Loucy (cell line): ENCODE data around the gene PAFAH1B1.

Source experiments
- H2AFZ ChIP-seq: fragments of 200-600 bp; sonication (generic); 2 replicates; pipeline ENCODE4 v1.6.0; 2016; ENCODE audit warnings: antibody characterized with exemption, mild to moderate bottlenecking, low read length, moderate library complexity
- H3F3A ChIP-seq: fragments of 200-600 bp; 2 replicates; pipeline ENCODE4 v1.6.0; 2016; ENCODE audit warnings: antibody characterized with exemption, low read depth, mild to moderate bottlenecking
- H3K27me3 ChIP-seq: fragments of 200-600 bp; sonication (generic); 2 replicates; pipeline ENCODE4 v1.6.1; 2014; ENCODE audit warnings: low read length, mild to moderate bottlenecking; ENCODE audit not compliant: insufficient read depth, poor library complexity, severe bottlenecking
- H3K36me3 ChIP-seq: fragments of 200-600 bp; sonication (generic); 2 replicates; pipeline ENCODE4 v1.6.1; 2016; ENCODE audit warnings: low read length; ENCODE audit not compliant: insufficient read depth
- H3K4me1 ChIP-seq: fragments of 200-600 bp; sonication (generic); 2 replicates; pipeline ENCODE4 v1.5.1; 2014; ENCODE audit warnings: low read length, mild to moderate bottlenecking; ENCODE audit not compliant: insufficient read depth, poor library complexity, severe bottlenecking
- H3K4me2 ChIP-seq: fragments of 200-600 bp; sonication (generic); 2 replicates; pipeline ENCODE4 v1.6.0; 2014; ENCODE audit warnings: antibody characterized with exemption, low read length, low read depth, mild to moderate bottlenecking; ENCODE audit not compliant: poor library complexity, severe bottlenecking
- H3K4me3 ChIP-seq: fragments of 200-600 bp; sonication (generic); 2 replicates; pipeline ENCODE4 v1.5.1; 2014; ENCODE audit warnings: low read length, mild to moderate bottlenecking, mixed read lengths; ENCODE audit not compliant: poor library complexity, severe bottlenecking
- H3K79me2 ChIP-seq: fragments of 200-600 bp; sonication (generic); 2 replicates; pipeline ENCODE4 v1.6.1; 2014; ENCODE audit warnings: low read length; ENCODE audit not compliant: insufficient read depth
- H3K9ac ChIP-seq: fragments of 200-600 bp; sonication (generic); 2 replicates; pipeline ENCODE4 v1.6.0; 2014; ENCODE audit warnings: mild to moderate bottlenecking, low read depth, low read length, moderate library complexity; ENCODE audit not compliant: poor library complexity, severe bottlenecking
- H3K9me2 ChIP-seq: fragments of 200-600 bp; sonication (generic); replicated peaks from 2 replicates; pipeline ENCODE4 v1.6.1; 2016; ENCODE audit warnings: low read depth, low read length, mixed read lengths
- H3K9me3 ChIP-seq: fragments of 200-600 bp; sonication (generic); 2 replicates; pipeline ENCODE4 v1.6.1; 2014; ENCODE audit warnings: mild to moderate bottlenecking, antibody characterized with exemption, low read length, low read depth; ENCODE audit not compliant: insufficient read depth
- H4K20me1 ChIP-seq: fragments of 200-600 bp; sonication (generic); 2 replicates; pipeline ENCODE4 v1.6.0; 2014; ENCODE audit warnings: antibody characterized with exemption, low read length, mild to moderate bottlenecking; ENCODE audit not compliant: insufficient read depth, poor library complexity, severe bottlenecking
- EZH2phosphoT487 ChIP-seq: fragments of 200-600 bp; IDR thresholded peaks from 2 replicates; pipeline ENCODE4 v1.6.1; 2018; ENCODE audit warnings: antibody characterized with exemption, mild to moderate bottlenecking, moderate library complexity, borderline replicate concordance
- TF ChIP-seq, protein P1 (sequence below): fragments of 200-600 bp; sonication (generic); conservative IDR thresholded peaks from 2 replicates; pipeline ENCODE4 v1.5.1; 2014; ENCODE audit warnings: mild to moderate bottlenecking, antibody characterized with exemption, low read length

PAFAH1B1 gene

DNA sequence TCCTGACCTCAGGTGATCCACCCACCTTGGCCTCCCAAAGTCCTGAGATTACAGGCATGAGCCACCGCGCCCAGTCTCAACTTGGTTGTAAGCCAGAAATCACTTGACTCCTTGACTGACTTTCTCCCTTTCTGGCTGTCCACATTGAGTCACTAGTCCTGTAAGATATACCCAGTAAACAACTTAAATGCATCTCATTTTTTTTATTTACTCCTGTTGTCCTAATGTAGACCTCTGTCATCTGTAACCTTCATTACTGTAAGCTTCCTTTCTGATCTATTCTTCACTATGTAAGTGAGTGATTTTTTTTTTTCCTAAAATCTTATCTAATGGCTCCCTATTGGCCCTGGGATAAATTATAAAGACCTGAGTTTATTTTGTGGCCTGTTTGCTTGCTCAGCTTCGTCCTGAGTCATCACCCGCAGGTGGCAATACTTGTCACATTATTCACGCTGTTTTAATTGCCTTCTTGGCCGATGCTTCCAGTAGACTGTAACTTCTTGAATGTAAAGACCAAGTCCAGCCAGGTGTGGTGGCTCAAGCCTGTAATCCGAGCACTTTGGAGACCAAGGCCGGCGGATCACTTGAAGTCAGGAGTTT is 41.0 kb downstream of the PAFAH1B1 start:
- Histone ChIP-seq H3K9me3 (no peaks in the 10 kb centered on the region), H3K9me2 (no peaks in the 10 kb centered on the region), H3K79me2 (peaks cover 83% of the 10 kb centered on the region), H4K20me1 (peaks cover 92% of the 10 kb centered on the region), H3K27me3 (no peaks in the 10 kb centered on the region), H3K4me2 (no peak overlapping the region), H3K4me1 (no peaks in the 10 kb centered on the region), H2AFZ (no peak overlapping the region), H3K4me3 (no peak overlapping the region), H3K36me3 (peaks cover 28% of the 10 kb centered on the region; the same call in 1 of the 2 replicates), H3F3A (0 out of 2 replicates have a peak, but pooled peaks cover 3% of the 10 kb centered on the region), H3K9ac (no peak overlapping the region)
- TF ChIP-seq, protein P1, sequence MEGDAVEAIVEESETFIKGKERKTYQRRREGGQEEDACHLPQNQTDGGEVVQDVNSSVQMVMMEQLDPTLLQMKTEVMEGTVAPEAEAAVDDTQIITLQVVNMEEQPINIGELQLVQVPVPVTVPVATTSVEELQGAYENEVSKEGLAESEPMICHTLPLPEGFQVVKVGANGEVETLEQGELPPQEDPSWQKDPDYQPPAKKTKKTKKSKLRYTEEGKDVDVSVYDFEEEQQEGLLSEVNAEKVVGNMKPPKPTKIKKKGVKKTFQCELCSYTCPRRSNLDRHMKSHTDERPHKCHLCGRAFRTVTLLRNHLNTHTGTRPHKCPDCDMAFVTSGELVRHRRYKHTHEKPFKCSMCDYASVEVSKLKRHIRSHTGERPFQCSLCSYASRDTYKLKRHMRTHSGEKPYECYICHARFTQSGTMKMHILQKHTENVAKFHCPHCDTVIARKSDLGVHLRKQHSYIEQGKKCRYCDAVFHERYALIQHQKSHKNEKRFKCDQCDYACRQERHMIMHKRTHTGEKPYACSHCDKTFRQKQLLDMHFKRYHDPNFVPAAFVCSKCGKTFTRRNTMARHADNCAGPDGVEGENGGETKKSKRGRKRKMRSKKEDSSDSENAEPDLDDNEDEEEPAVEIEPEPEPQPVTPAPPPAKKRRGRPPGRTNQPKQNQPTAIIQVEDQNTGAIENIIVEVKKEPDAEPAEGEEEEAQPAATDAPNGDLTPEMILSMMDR, result no peak
- TF ChIP-seq EZH2phosphoT487, result no peak

- TF ChIP-seq, protein P1, result no peak
- no peak for TF ChIP-seq EZH2phosphoT487
- no peak overlapping the region for H2AFZ ChIP-seq
- peaks cover 91% of the 10 kb centered on the region for H4K20me1 ChIP-seq
- no peak overlapping the region for H3K4me3 ChIP-seq
- peaks cover 31% of the 10 kb centered on the region; the same call in 1 of the 2 replicates for H3K36me3 ChIP-seq
- H3K4me2 ChIP-seq, result no peak overlapping the region
- H3F3A ChIP-seq, result 0 out of 2 replicates have a peak, but pooled peaks cover 3% of the 10 kb centered on the region
- no peaks in the 10 kb centered on the region for H3K27me3 ChIP-seq
- no peaks in the 10 kb centered on the region for H3K4me1 ChIP-seq
- no peak overlapping the region for H3K9ac ChIP-seq
- peaks cover 75% of the 10 kb centered on the region for H3K79me2 ChIP-seq
- no peaks in the 10 kb centered on the region for H3K9me3 ChIP-seq
- no peaks in the 10 kb centered on the region for H3K9me2 ChIP-seq
Measured at GRCh38 chr17:2635241-2635640, 41.8 kb downstream of the PAFAH1B1 start.

- H3K9ac ChIP-seq, result no peak overlapping the region
- no peak for TF ChIP-seq EZH2phosphoT487
- TF ChIP-seq, protein P1, result no peak
- H4K20me1 ChIP-seq, result peaks cover 91% of the 10 kb centered on the region
- peaks cover 36% of the 10 kb centered on the region; the same call in 1 of the 2 replicates for H3K36me3 ChIP-seq
- H3F3A ChIP-seq, result 0 out of 2 replicates have a peak, but pooled peaks cover 3% of the 10 kb centered on the region
- H3K4me3 ChIP-seq, result no peak overlapping the region
- peaks cover 71% of the 10 kb centered on the region for H3K79me2 ChIP-seq
- no peaks in the 10 kb centered on the region for H3K9me2 ChIP-seq
- no peak overlapping the region for H3K4me2 ChIP-seq
- no peak overlapping the region for H2AFZ ChIP-seq
- H3K4me1 ChIP-seq, result no peaks in the 10 kb centered on the region
- no peaks in the 10 kb centered on the region for H3K9me3 ChIP-seq
- no peaks in the 10 kb centered on the region for H3K27me3 ChIP-seq
Measured at GRCh38 chr17:2635675-2636074, 42.2 kb downstream of the PAFAH1B1 start.
